Vagina (tissue), 2 donors: ENCODE results near the gene ADGRE1. TPM values are rescaled to one million over a fixed set of nuclear protein-coding genes. Genes with fewer than 3 reads are reported as not detected.

Experiments used
- DNase-seq, 2 donors: peaks; one replicate each; pipeline ENCODE4 v3.0.0-alpha.2; 2017; ENCODE audit errors: extremely low spot score in 2 of 2
- H3K27ac ChIP-seq: fragments of 200-600 bp; sonication (generic); one replicate; pipeline ENCODE4 v1.5.1; 2019
- H3K27me3 ChIP-seq: fragments of 200-600 bp; sonication (generic); one replicate; pipeline ENCODE4 v1.5.1; 2019
- H3K36me3 ChIP-seq, 2 donors: fragments of 200-600 bp; sonication (generic); one replicate each; pipeline ENCODE4 v1.5.1; 2017 to 2019
- H3K4me1 ChIP-seq: fragments of 200-600 bp; sonication (generic); one replicate; pipeline ENCODE4 v1.5.1; 2019
- H3K4me3 ChIP-seq, 2 donors: fragments of 200-600 bp; sonication (generic); 1 replicate in 1 of 2; 2 replicates in 1 of 2; pipeline ENCODE4 v1.5.1; 2016 to 2019
- H3K9me3 ChIP-seq: fragments of 200-600 bp; sonication (generic); one replicate; pipeline ENCODE4 v1.5.1; 2019
- POLR2A ChIP-seq, 2 donors: fragments of 450-650 bp; IDR thresholded peaks; one replicate each; pipeline ENCODE4 v1.6.1; 2017; ENCODE audit warnings: antibody characterized with exemption in 2 of 2, mild to moderate bottlenecking in 2 of 2, moderate library complexity in 2 of 2
- POLR2AphosphoS5 ChIP-seq, 2 donors: sonication (generic); formaldehyde crosslinking; IDR thresholded peaks; one replicate each; pipeline ENCODE4 v1.9.0; 2017; ENCODE audit warnings: antibody characterized with exemption in 2 of 2, mild to moderate bottlenecking in 2 of 2, low read depth in 1 of 2; ENCODE audit not compliant: insufficient read depth in 1 of 2
- intact Hi-C: fragments of 100-400 bp; cut with DNase I; formaldehyde crosslinking; loops from one replicate; pipeline ENCODE4 v1.15.1; 2023
- total RNA-seq: library from RNA; depleted of rRNA; stranded (reverse); fragments of >200 nt; gene quantifications from one replicate; pipeline ENCODE4 v1.2.3, GENCODE V29; 2016
- TF ChIP-seq, protein P1 (sequence below), 3 experiments: fragments of 450-650 bp in 2 of 3; fragments of 200-600 bp in 1 of 3; sonication (generic) in 1 of 3; IDR thresholded peaks; one replicate each; pipeline ENCODE4 v1.5.1; 2017 to 2019; ENCODE audit warnings: antibody characterized with exemption in 3 of 3, mild to moderate bottlenecking in 2 of 3, moderate library complexity in 2 of 3

ADGRE1 gene
- total RNA-seq, 1 donor from 2014 or later: not detected

DNA sequence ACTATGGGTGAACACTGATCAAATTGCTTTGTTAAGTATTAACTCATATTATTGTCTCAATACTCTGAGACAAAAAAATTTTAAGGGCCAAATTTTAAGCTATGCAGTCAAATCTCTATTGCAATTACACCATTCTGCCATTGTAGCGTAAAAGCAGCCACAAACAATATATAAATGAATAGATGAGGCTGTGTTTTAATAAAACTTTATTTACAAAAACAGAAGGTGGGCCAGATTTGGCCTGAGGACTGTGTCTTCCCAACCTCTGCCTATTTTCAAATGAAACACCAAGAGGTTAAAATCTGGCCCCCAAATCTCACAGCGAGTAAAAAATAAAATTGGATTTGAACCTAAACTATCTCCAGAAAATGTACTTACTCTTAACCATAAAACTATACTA lies 82.1 kb downstream of the ADGRE1 start:
- Histone ChIP-seq H3K4me1 (no peaks in the 10 kb centered on the region), H3K4me3 (no peak overlapping the region), H3K27ac (no peak overlapping the region), H3K9me3 (no peaks in the 10 kb centered on the region), H3K27me3 (no peaks in the 10 kb centered on the region), H3K36me3 (no peaks in the 10 kb centered on the region)
- DNase-seq: no peak
- intact Hi-C loops: no loop called here
- TF ChIP-seq, protein P1, sequence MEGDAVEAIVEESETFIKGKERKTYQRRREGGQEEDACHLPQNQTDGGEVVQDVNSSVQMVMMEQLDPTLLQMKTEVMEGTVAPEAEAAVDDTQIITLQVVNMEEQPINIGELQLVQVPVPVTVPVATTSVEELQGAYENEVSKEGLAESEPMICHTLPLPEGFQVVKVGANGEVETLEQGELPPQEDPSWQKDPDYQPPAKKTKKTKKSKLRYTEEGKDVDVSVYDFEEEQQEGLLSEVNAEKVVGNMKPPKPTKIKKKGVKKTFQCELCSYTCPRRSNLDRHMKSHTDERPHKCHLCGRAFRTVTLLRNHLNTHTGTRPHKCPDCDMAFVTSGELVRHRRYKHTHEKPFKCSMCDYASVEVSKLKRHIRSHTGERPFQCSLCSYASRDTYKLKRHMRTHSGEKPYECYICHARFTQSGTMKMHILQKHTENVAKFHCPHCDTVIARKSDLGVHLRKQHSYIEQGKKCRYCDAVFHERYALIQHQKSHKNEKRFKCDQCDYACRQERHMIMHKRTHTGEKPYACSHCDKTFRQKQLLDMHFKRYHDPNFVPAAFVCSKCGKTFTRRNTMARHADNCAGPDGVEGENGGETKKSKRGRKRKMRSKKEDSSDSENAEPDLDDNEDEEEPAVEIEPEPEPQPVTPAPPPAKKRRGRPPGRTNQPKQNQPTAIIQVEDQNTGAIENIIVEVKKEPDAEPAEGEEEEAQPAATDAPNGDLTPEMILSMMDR (IDR thresholded peaks at IDR 0.05): no peak
- TF ChIP-seq POLR2AphosphoS5 (IDR thresholded peaks at IDR 0.05; ENCODE audit: insufficient read depth in 1 of 2, low read depth in 1 of 2) (no peak), POLR2A (IDR thresholded peaks at IDR 0.05) (no peak)

DNA sequence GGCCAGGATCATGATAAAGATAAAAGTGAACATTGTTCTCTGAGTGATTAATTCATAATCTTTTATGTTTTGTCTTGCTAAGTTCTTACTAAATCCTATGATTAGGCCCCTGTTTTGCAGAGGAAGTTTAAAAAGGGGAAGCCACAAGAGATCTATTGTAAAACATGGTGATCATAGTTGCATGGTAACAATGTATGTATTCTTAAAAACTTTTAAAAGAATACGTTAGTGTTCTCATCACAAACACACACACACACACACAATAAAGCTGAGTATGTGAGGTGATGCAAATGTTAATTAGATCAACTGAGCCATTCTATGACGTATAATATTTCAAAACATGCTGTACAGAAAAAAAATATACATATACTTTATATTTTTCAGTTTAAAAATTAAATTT lies 82.6 kb downstream of the ADGRE1 start:
- TF ChIP-seq POLR2AphosphoS5 (IDR thresholded peaks at IDR 0.05; ENCODE audit: insufficient read depth in 1 of 2, low read depth in 1 of 2) (no peak), POLR2A (IDR thresholded peaks at IDR 0.05) (no peak)
- TF ChIP-seq, protein P1 (IDR thresholded peaks at IDR 0.05): no peak
- no peak overlapping the region for H3K4me3 ChIP-seq
- DNase-seq: no peak
- no peaks in the 10 kb centered on the region for H3K4me1 ChIP-seq
- H3K36me3 ChIP-seq: no peaks in the 10 kb centered on the region
- no peaks in the 10 kb centered on the region for H3K27me3 ChIP-seq
- H3K27ac ChIP-seq: no peak overlapping the region
- no peaks in the 10 kb centered on the region for H3K9me3 ChIP-seq
- intact Hi-C loops: no loop called here

GRCh38 chr19:6970443-6970842 lies 83.1 kb downstream of the ADGRE1 start:
- Histone ChIP-seq H3K27me3 (no peaks in the 10 kb centered on the region), H3K4me1 (no peaks in the 10 kb centered on the region), H3K27ac (no peak overlapping the region), H3K4me3 (no peak overlapping the region), H3K9me3 (no peaks in the 10 kb centered on the region), H3K36me3 (no peaks in the 10 kb centered on the region)
- DNase-seq: no peak
- TF ChIP-seq, protein P1 (IDR thresholded peaks at IDR 0.05): no peak
- TF ChIP-seq POLR2AphosphoS5 (IDR thresholded peaks at IDR 0.05; ENCODE audit: insufficient read depth in 1 of 2, low read depth in 1 of 2): no peak
- intact Hi-C loops: no loop called here

GRCh38 chr19:6971366-6971765 lies 84.0 kb downstream of the ADGRE1 start:
- H3K9me3 ChIP-seq: no peaks in the 10 kb centered on the region
- no peak for DNase-seq
- no peaks in the 10 kb centered on the region for H3K36me3 ChIP-seq
- TF ChIP-seq, protein P1 (IDR thresholded peaks at IDR 0.05): no peak
- TF ChIP-seq POLR2A (IDR thresholded peaks at IDR 0.05) (no peak), POLR2AphosphoS5 (IDR thresholded peaks at IDR 0.05; ENCODE audit: insufficient read depth in 1 of 2, low read depth in 1 of 2) (no peak)
- intact Hi-C loops: no loop called here
- no peak overlapping the region for H3K27ac ChIP-seq
- no peaks in the 10 kb centered on the region for H3K4me1 ChIP-seq
- no peak overlapping the region for H3K4me3 ChIP-seq
- H3K27me3 ChIP-seq: no peaks in the 10 kb centered on the region

- no peaks in the 10 kb centered on the region for H3K9me3 ChIP-seq
- no peaks in the 10 kb centered on the region for H3K27me3 ChIP-seq
- intact Hi-C loops: no loop called here
- DNase-seq: no peak
- H3K36me3 ChIP-seq: no peaks in the 10 kb centered on the region
- H3K4me3 ChIP-seq: no peak overlapping the region
- H3K4me1 ChIP-seq: no peaks in the 10 kb centered on the region
- TF ChIP-seq POLR2A (IDR thresholded peaks at IDR 0.05) (no peak), POLR2AphosphoS5 (IDR thresholded peaks at IDR 0.05; ENCODE audit: insufficient read depth in 1 of 2, low read depth in 1 of 2) (no peak)
- TF ChIP-seq, protein P1 (IDR thresholded peaks at IDR 0.05): no peak
- no peak overlapping the region for H3K27ac ChIP-seq
Observed at GRCh38 chr19:6976197-6976596, 88.8 kb downstream of the ADGRE1 start.
